K562 (cell line): ENCODE results near the gene HMCN2. TPM values are rescaled to one million over a fixed set of nuclear protein-coding genes. Genes with fewer than 3 reads are reported as not detected.

Experiments
- ATAC-seq: fragments of 200-7000 bp; cut with Tn5 transposase; 3 replicates; pipeline ENCODE4 v1.9.1; 2020; ENCODE audit warnings: moderate library complexity
- BruUV-seq: library from RNA; stranded (reverse); fragments of 400-500 nt; replicated peaks from 2 replicates; lab custom pipeline; 2021; lab: Mats Ljungman, UMichigan
- CTCF ChIA-PET: fragments of 300-600 bp; formaldehyde crosslinking; extraction: SDS; loops from one replicate; lab custom pipeline; 2021; ENCODE audit warnings: low intra/inter-chr PET ratio; lab: Yijun Ruan, JAX
- POLR2A ChIA-PET: fragments of 300-600, 350-650 bp; sonication (Branson Sonifier 250); formaldehyde crosslinking; extraction: SDS; loops from one replicate; lab custom pipeline; 2021; ENCODE audit warnings: antibody characterized with exemption, inconsistent platforms; lab: Yijun Ruan, JAX
- DNase-seq, 4 experiments: peaks; one replicate each; pipeline versions ENCODE4 v3.0.0 to v3.0.0-alpha.2; 2011 to 2018; ENCODE audit warnings: low spot score in 3 of 4, mixed read lengths in 3 of 4; ENCODE audit errors: extremely low read depth in 1 of 4
- FAIRE-seq: peaks from 2 replicates; lab custom pipeline; 2011; peaks lifted over from hg19 to GRCh38; lab: Jason Lieb, UNC
- H2AFZ ChIP-seq: 2 replicates; pipeline ENCODE4 v1.6.0; 2011; ENCODE audit warnings: low read depth, low read length, control low read depth, inconsistent platforms
- H3K27ac ChIP-seq: fragments of 200-600 bp; 3 replicates; pipeline ENCODE4 v1.8.0; 2011; ENCODE audit warnings: low read depth, mild to moderate bottlenecking, control low read depth, inconsistent platforms, low read length, moderate library complexity, mixed read lengths; ENCODE audit errors: extremely low read depth
- H3K27me3 ChIP-seq, 2 experiments: fragments of 300-600 bp in 1 of 2; 2 replicates in 1 of 2; 3 replicates in 1 of 2; pipeline versions ENCODE4 v1.6.0 to v1.8.0; 2011; ENCODE audit warnings: inconsistent platforms in 2 of 2, low read length in 2 of 2, mild to moderate bottlenecking in 1 of 2, mixed read lengths in 1 of 2, moderate library complexity in 1 of 2; ENCODE audit not compliant: control insufficient read depth in 2 of 2, insufficient read depth in 2 of 2
- H3K36me3 ChIP-seq: fragments of 300-600 bp; 3 replicates; pipeline ENCODE4 v1.8.0; 2011; ENCODE audit warnings: mild to moderate bottlenecking, low read length, inconsistent platforms; ENCODE audit not compliant: control insufficient read depth, insufficient read depth
- H3K4me1 ChIP-seq, 2 experiments: fragments of 200-600 bp in 1 of 2; replicated peaks in 1 of 2; 2 replicates in 1 of 2; 3 replicates in 1 of 2; pipeline versions ENCODE4 v1.5.1 to v1.8.0; 2011; ENCODE audit warnings: inconsistent platforms in 2 of 2, low read length in 2 of 2, mild to moderate bottlenecking in 1 of 2, mixed read lengths in 1 of 2, moderate library complexity in 1 of 2; ENCODE audit not compliant: control insufficient read depth in 2 of 2, insufficient read depth in 2 of 2
- H3K4me2 ChIP-seq: 2 replicates; pipeline ENCODE4 v1.6.1; 2011; ENCODE audit warnings: low read length, control low read depth, inconsistent platforms, mixed read lengths; ENCODE audit not compliant: insufficient read depth
- H3K4me3 ChIP-seq: fragments of 200-600 bp; sonication (generic), shearing (Covaris generic); 2 replicates; pipeline ENCODE4 v1.5.1; 2016; ENCODE audit warnings: control low read depth, inconsistent platforms
- H3K79me2 ChIP-seq: fragments of 200-600 bp; 3 replicates; pipeline ENCODE4 v1.8.0; 2011; ENCODE audit warnings: low read length, inconsistent platforms; ENCODE audit not compliant: control insufficient read depth, insufficient read depth
- H3K9ac ChIP-seq, 2 experiments: 2 replicates each; pipeline versions ENCODE4 v1.6.0 to v1.6.1; 2011; ENCODE audit warnings: low read depth in 2 of 2, low read length in 2 of 2, control low read depth in 1 of 2, inconsistent platforms in 1 of 2, mild to moderate bottlenecking in 1 of 2, mixed read lengths in 1 of 2; ENCODE audit not compliant: insufficient read depth in 1 of 2
- H3K9me1 ChIP-seq: one replicate; pipeline ENCODE4 v1.6.0; 2011; ENCODE audit warnings: inconsistent platforms, mild to moderate bottlenecking, low read length, moderate library complexity; ENCODE audit not compliant: control insufficient read depth, insufficient read depth
- H3K9me3 ChIP-seq: replicated peaks from 2 replicates; pipeline ENCODE4 v1.5.1; 2011; ENCODE audit warnings: low read depth, low read length, inconsistent platforms; ENCODE audit not compliant: control insufficient read depth, insufficient read depth
- H4K20me1 ChIP-seq: replicated peaks from 2 replicates; pipeline ENCODE4 v1.6.1; 2011; ENCODE audit warnings: low read length, inconsistent platforms, mixed read lengths; ENCODE audit not compliant: control insufficient read depth, insufficient read depth
- BRD4 ChIP-seq: fragments of 200-600 bp; sonication (generic); IDR thresholded peaks from 2 replicates; pipeline ENCODE4 v1.6.1; 2017; ENCODE audit warnings: inconsistent platforms
- CREB5 ChIP-seq: fragments of 250-450 bp; sonication (Bioruptor Pico); IDR thresholded peaks from 2 replicates; pipeline ENCODE4 v1.5.0; 2020; ENCODE audit warnings: mild to moderate bottlenecking
- EP300 ChIP-seq: IDR thresholded peaks from 2 replicates; pipeline ENCODE4 v1.6.1; 2012; ENCODE audit warnings: low read length, improper control_type of control experiment
- MLX ChIP-seq, 2 experiments: fragments of 450-650 bp in 1 of 2; sonication (generic) in 1 of 2; formaldehyde crosslinking; conservative IDR thresholded peaks; 2 replicates each; pipeline versions ENCODE4 v1.4.0 to v1.8.1; 2020 to 2022; ENCODE audit warnings: mild to moderate bottlenecking in 1 of 2, missing genetic modification reagents in 1 of 2
- NEUROD1 ChIP-seq: fragments of 150-350 bp; IDR thresholded peaks from 2 replicates; pipeline ENCODE4 v1.6.1; 2014; ENCODE audit warnings: borderline replicate concordance, low read length, low read depth; ENCODE audit not compliant: partially characterized antibody
- NFATC3 ChIP-seq: fragments of 450-650 bp; IDR thresholded peaks from 2 replicates; pipeline ENCODE4 v1.6.1; 2017; ENCODE audit warnings: mild to moderate bottlenecking
- POU5F1 ChIP-seq: fragments of 150-350 bp; IDR thresholded peaks from 2 replicates; pipeline ENCODE4 v1.6.1; 2014; ENCODE audit warnings: borderline replicate concordance, low read length, low read depth, mild to moderate bottlenecking; ENCODE audit not compliant: partially characterized antibody
- RBM22 ChIP-seq: fragments of 200-400 bp; formaldehyde crosslinking; IDR thresholded peaks from 2 replicates; pipeline ENCODE4 v1.6.1; 2018; ENCODE audit warnings: low read length, low read depth; ENCODE audit not compliant: poor library complexity, severe bottlenecking
- SUPT5H ChIP-seq: fragments of 450-650 bp; IDR thresholded peaks from 2 replicates; pipeline ENCODE4 v1.6.1; 2016
- USF2 ChIP-seq: sonication (generic); formaldehyde crosslinking; IDR thresholded peaks from 2 replicates; pipeline ENCODE4 v1.5.0; 2020; ENCODE audit warnings: missing genetic modification reagents
- XRCC4 ChIP-seq: IDR thresholded peaks from one replicate; pipeline ENCODE4 v1.6.1; 2011; ENCODE audit not compliant: insufficient read depth, insufficient read length; ENCODE audit errors: extremely low read depth
- ZFP91 ChIP-seq: sonication (generic); formaldehyde crosslinking; IDR thresholded peaks from 2 replicates; pipeline ENCODE4 v1.8.0; 2022; ENCODE audit warnings: mild to moderate bottlenecking, missing genetic modification reagents
- ZNF197 ChIP-seq: fragments of 200-800 bp; sonication (Bioruptor generic); IDR thresholded peaks from 2 replicates; pipeline ENCODE4 v1.6.1; 2016; ENCODE audit warnings: low read depth, missing genetic modification characterization, missing compliant biosample characterization
- ZNF253 ChIP-seq: fragments of 250-450 bp; sonication (Bioruptor Pico); conservative IDR thresholded peaks from 2 replicates; pipeline ENCODE4 v1.6.1; 2021; ENCODE audit warnings: mild to moderate bottlenecking
- ZNF3 ChIP-seq: fragments of 250-450 bp; sonication (Bioruptor Pico); IDR thresholded peaks from 2 replicates; pipeline ENCODE4 v1.5.0; 2021; ENCODE audit warnings: mild to moderate bottlenecking, moderate library complexity
- ZNF395 ChIP-seq: fragments of 200-800 bp; sonication (Bioruptor generic); IDR thresholded peaks from 2 replicates; pipeline ENCODE4 v1.6.1; 2017; ENCODE audit warnings: missing genetic modification characterization, missing compliant biosample characterization
- WGBS: fragments of 100-300 bp; shearing (Covaris generic); methylation state at CpG from one replicate; pipeline ENCODE4 v1.1.6; 2016; ENCODE audit warnings: low coverage, mixed read lengths; ENCODE audit not compliant: insufficient coverage; ENCODE audit errors: missing lambda C conversion rate; 5-methylcytosine and 5-hydroxymethylcytosine counted together
- in situ Hi-C: fragments of 300-500 bp; cut with MboI; formaldehyde crosslinking; loops from 4 replicates; pipeline ENCODE4 v1.15.0; 2018; ENCODE audit warnings: inconsistent platforms, mixed read lengths
- intact Hi-C: fragments of 100-400 bp; cut with micrococcal nuclease; formaldehyde crosslinking; loops from 2 replicates; pipeline ENCODE4 v1.14.2; 2022
- polyA plus RNA-seq, 8 experiments: library from polyadenylated mRNA; depleted of rRNA in 4 of 8; stranded (reverse) in 5 of 8; unstranded in 3 of 8; fragments of >200 nt; fragmentation: Nextera tagmentation in 2 of 8; fragmentation: Illumina TruSeq in 1 of 8; extraction: Ambion mirVana in 2 of 8; extraction: Trizol in 1 of 8; gene quantifications; 2 replicates each; pipeline versions ENCODE4 v1.2.1 to v1.2.3, GENCODE V29; 2011 to 2014; ENCODE audit warnings: inconsistent platforms in 1 of 8, missing spikeins in 1 of 8
- total RNA-seq, 7 experiments: library from RNA; depleted of rRNA in 6 of 7; stranded (reverse); fragments of >200 nt in 6 of 7; fragmentation: Illumina TruSeq in 2 of 7; extraction: Trizol in 2 of 7; gene quantifications; 2 replicates each; pipeline versions ENCODE4 v1.2.1 to v1.2.3, GENCODE V29; 2011 to 2021; ENCODE audit warnings: low replicate concordance in 1 of 7

The HMCN2 gene
- total and polyA plus RNA-seq, 9 of the 15 experiments (the other 6 are each of a cell fraction or from before 2014, with no cell fraction given): 0.01 TPM; not detected in 8

GRCh38 chr9:130461218-130461630 lies 195.7 kb downstream of the HMCN2 start:
- in situ Hi-C loops: no loop called here
- Histone ChIP-seq H3K4me3 (no peak overlapping the region), H3K9me1 (no peaks in the 10 kb centered on the region), H3K79me2 (no peaks in the 10 kb centered on the region), H4K20me1 (peaks cover 13% of the 10 kb centered on the region), H3K9ac (peak overlapping the region in 1 of 2 experiments; percentile 43; a peak in 1 of 4 replicates), H3K27me3 (peaks cover 5 to 36% of the 10 kb centered on the region in 2 experiments; a peak in 3 of 5 replicates), H3K27ac (no peak overlapping the region), H2AFZ (no peak overlapping the region), H3K36me3 (no peaks in the 10 kb centered on the region), H3K4me2 (no peak overlapping the region; the same call in 1 of the 2 replicates), H3K4me1 (peaks cover 0 to 27% of the 10 kb centered on the region in 2 experiments; a peak in 2 of 5 replicates), H3K9me3 (no peaks in the 10 kb centered on the region)
- BruUV-seq: no TSS peak
- ChIA-PET POLR2A (interaction anchor here (0.7 kb wide), 1 partner anchor 12 kb away, joined by 3 read pairs; no protein-coding TSS in a partner anchor), CTCF (interaction anchor here (0.6 to 6.0 kb wide), 4 partner anchors 117 to 402 kb away, joined by 3 to 105 read pairs (median 5); no protein-coding TSS in a partner anchor)
- 13% methylated on average over 16 of the region's 22 CpGs for WGBS
- intact Hi-C loops: loop anchor here (1.0 to 5.0 kb wide), 2 partner anchors 221 to 401 kb away; no protein-coding TSS in a partner anchor
- FAIRE-seq (peak; percentile 54), ATAC-seq (peak; percentile 84), DNase-seq (peak; percentile 71 to 81 (median 80))
- TF ChIP-seq NEUROD1 (no peak), ZNF253 (no peak), XRCC4 (no peak), SUPT5H (no peak), ZNF197 (CRISPR knock-in tag) (no peak), ZNF395 (CRISPR knock-in tag) (no peak), ZFP91 (no peak), CREB5 (CRISPR knock-in tag) (no peak), ZNF3 (CRISPR knock-in tag) (no peak), BRD4 (no peak), USF2 (CRISPR knock-in tag) (no peak), EP300 (no peak), MLX (CRISPR knock-in tag; conservative IDR thresholded peaks at IDR 0.05) (no peak), RBM22 (no peak), NFATC3 (no peak), POU5F1 (no peak)
